ENCODE measurements around the gene MCFD2.

The MCFD2 gene

GRCh38 chr2:46871976-46872381 lies 43.6 kb downstream of the MCFD2 start:
- DNase-seq, result no peak

- no peak for DNase-seq
Observed at GRCh38 chr2:46870051-46870839, 45.4 kb downstream of the MCFD2 start.

- DNase-seq, result no peak
Observed at GRCh38 chr2:46869621-46870020, 46.0 kb downstream of the MCFD2 start.

GRCh38 chr2:46866770-46867246 lies 48.8 kb downstream of the MCFD2 start:
- no peak for DNase-seq

GRCh38 chr2:46865181-46865970 lies 50.2 kb downstream of the MCFD2 start:
- DNase-seq, result no peak

- no peak for DNase-seq
Observed at GRCh38 chr2:46863882-46864281, 51.7 kb downstream of the MCFD2 start.

GRCh38 chr2:46862514-46862913 lies 53.1 kb downstream of the MCFD2 start:
- no peak for DNase-seq

GRCh38 chr2:46861916-46862315 lies 53.7 kb downstream of the MCFD2 start:
- DNase-seq, result no peak

GRCh38 chr2:46859482-46859881 lies 56.1 kb downstream of the MCFD2 start:
- DNase-seq, result no peak

- no peak for DNase-seq
Observed at GRCh38 chr2:46858702-46859090, 56.9 kb downstream of the MCFD2 start.

GRCh38 chr2:46857871-46858701 lies 57.5 kb downstream of the MCFD2 start:
- no peak for DNase-seq

- no peak for DNase-seq
Observed at GRCh38 chr2:46856336-46856735, 59.3 kb downstream of the MCFD2 start.

- DNase-seq, result no peak
Observed at GRCh38 chr2:46855805-46856204, 59.8 kb downstream of the MCFD2 start.

- DNase-seq, result no peak
Observed at GRCh38 chr2:46854260-46854659, 61.3 kb downstream of the MCFD2 start.

GRCh38 chr2:46852598-46852997 lies 63.0 kb downstream of the MCFD2 start:
- no peak for DNase-seq

GRCh38 chr2:46852124-46852523 lies 63.5 kb downstream of the MCFD2 start:
- no peak for DNase-seq
